ENCODE results near the gene TNS3.

DNA sequence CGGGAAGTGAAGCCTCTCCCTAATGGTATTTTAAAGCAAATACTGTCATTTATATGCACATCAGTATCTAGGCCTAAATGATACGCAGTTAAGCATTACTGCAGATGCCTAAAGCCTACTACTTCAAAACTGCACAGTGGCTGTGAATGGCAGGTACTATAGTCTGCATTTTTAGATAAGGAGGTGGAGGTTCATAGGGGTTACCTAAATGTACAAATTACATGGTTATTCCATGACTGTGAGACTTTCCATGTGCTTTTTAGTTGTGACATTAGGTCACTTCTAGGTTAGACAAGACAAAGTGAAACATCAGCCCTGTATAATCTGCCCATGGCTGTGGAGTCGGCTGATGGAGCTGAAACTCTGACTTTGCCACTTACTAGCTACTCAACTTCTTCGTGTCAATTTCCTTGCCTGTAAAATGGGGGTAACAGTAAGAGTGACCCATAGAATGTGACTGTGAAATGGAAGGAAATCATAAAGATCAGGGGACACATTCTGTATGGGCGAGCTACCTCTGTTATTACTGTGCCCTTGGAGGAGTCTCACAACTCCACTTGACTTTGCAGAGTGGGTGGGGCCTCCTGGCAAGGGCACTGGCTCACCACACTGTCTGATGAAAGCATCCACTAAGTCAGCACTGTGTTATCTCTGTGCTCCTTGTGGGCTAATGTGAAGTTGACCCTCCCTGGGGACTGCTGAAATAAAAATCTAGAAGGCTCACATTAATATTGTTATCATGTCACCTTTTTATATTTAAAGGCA is 239.4 kb downstream of the TNS3 start:
- TF ChIP-seq, protein P1, sequence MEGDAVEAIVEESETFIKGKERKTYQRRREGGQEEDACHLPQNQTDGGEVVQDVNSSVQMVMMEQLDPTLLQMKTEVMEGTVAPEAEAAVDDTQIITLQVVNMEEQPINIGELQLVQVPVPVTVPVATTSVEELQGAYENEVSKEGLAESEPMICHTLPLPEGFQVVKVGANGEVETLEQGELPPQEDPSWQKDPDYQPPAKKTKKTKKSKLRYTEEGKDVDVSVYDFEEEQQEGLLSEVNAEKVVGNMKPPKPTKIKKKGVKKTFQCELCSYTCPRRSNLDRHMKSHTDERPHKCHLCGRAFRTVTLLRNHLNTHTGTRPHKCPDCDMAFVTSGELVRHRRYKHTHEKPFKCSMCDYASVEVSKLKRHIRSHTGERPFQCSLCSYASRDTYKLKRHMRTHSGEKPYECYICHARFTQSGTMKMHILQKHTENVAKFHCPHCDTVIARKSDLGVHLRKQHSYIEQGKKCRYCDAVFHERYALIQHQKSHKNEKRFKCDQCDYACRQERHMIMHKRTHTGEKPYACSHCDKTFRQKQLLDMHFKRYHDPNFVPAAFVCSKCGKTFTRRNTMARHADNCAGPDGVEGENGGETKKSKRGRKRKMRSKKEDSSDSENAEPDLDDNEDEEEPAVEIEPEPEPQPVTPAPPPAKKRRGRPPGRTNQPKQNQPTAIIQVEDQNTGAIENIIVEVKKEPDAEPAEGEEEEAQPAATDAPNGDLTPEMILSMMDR (IDR thresholded peaks at IDR 0.05), result no peak
- no peak for TF ChIP-seq POLR2A (IDR thresholded peaks at IDR 0.05)
